ENCODE measurements around the gene COL25A1.
"Not testable (repeated sequence)": the region's sequence is repeated elsewhere in the genome, so short reads cannot be mapped to it uniquely, and the experiment has no call there.

GRCh38 chr4:109138125-109138524, 164.3 kb downstream of the COL25A1 start:
- not testable (repeated sequence) for TF ChIP-seq GATA3 (IDR thresholded peaks at IDR 0.05; ENCODE audit: borderline replicate concordance); CTCF (IDR thresholded peaks at IDR 0.05); NPAS2 (CRISPR knock-in tag; IDR thresholded peaks at IDR 0.05; ENCODE audit: borderline replicate concordance); REST (IDR thresholded peaks at IDR 0.05)
- TF ChIP-seq, protein P1, sequence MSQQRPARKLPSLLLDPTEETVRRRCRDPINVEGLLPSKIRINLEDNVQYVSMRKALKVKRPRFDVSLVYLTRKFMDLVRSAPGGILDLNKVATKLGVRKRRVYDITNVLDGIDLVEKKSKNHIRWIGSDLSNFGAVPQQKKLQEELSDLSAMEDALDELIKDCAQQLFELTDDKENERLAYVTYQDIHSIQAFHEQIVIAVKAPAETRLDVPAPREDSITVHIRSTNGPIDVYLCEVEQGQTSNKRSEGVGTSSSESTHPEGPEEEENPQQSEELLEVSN (IDR thresholded peaks at IDR 0.05; ENCODE audit: borderline replicate concordance, low read depth) = not testable (repeated sequence)
